Measurements from ENCODE around the gene APOF. TPM values are rescaled to one million over a fixed set of nuclear protein-coding genes. Genes with fewer than 3 reads are reported as not detected.
A peak's percentile ranks its signal among the peaks of the same experiment; 100 is the strongest.

Gene APOF
- total and polyA plus RNA-seq, 2 of the 8 experiments (the other 6 are each of a cell fraction or from before 2014, with no cell fraction given): not detected

DNA sequence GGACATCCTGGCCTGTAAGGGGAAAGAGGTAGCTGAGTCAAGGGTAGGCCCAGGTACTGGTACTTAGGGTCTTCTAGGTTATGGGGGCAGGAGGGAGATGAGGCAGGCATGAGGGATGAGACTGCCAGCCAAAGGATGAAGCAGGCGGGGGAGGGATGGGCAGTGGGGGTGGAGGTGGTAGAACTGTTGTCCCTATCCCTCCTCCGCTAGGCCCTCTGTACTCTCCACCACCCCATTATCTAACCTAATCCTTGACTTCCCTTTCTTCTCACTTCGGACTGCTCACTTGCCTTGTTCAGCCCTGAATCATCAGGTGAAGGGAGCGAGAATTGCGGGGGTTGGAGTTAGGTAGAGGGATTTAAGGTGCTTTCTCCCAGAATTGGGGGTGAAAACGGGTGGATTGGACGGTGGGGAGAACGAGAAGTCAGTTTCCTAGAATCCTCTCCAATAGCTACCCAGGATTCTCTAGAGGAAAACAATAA lies 29.4 kb downstream of the APOF start (continued):
- TF ChIP-seq, protein P1, sequence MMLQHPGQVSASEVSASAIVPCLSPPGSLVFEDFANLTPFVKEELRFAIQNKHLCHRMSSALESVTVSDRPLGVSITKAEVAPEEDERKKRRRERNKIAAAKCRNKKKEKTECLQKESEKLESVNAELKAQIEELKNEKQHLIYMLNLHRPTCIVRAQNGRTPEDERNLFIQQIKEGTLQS (IDR thresholded peaks at IDR 0.05; ENCODE audit: insufficient read depth, low read depth, low read length): no peak
- TF ChIP-seq TAF1 (IDR thresholded peaks at IDR 0.05; ENCODE audit: low read depth, low read length) (peak; percentile 42; the same call in 1 of the 2 replicates), ZNF274 (IDR thresholded peaks at IDR 0.05; ENCODE audit: borderline replicate concordance, extremely low read depth, low read length) (no peak), PHF8 (conservative IDR thresholded peaks at IDR 0.05; ENCODE audit: low read depth, low read length) (0 out of 2 replicates have a peak, but pooled peaks have one; percentile 1), SP1 (IDR thresholded peaks at IDR 0.05; ENCODE audit: low read depth, low read length) (no peak), CHD2 (IDR thresholded peaks at IDR 0.05; ENCODE audit: low read length) (no peak), FOSL1 (IDR thresholded peaks at IDR 0.05; ENCODE audit: insufficient read depth, low read depth, low read length) (no peak), USF2 (IDR thresholded peaks at IDR 0.05; ENCODE audit: low read length) (no peak), SRF (IDR thresholded peaks at IDR 0.05; ENCODE audit: low read depth, low read length) (no peak), EZH2 (IDR thresholded peaks at IDR 0.05; ENCODE audit: low read depth, low read length, severe bottlenecking) (no peak), TAF7 (optimal IDR thresholded peaks at IDR 0.05; ENCODE audit: borderline replicate concordance, low read depth, low read length) (no peak), CREB1 (IDR thresholded peaks at IDR 0.05) (no peak), POU5F1 (IDR thresholded peaks at IDR 0.05; ENCODE audit: low read depth, low read length) (no peak), TBP (IDR thresholded peaks at IDR 0.05; ENCODE audit: low read depth, low read length) (no peak), HDAC6 (IDR thresholded peaks at IDR 0.05; ENCODE audit: low read depth, low read length) (no peak)
